Caco-2 (cell line): ENCODE data around the gene PRPF31. TPM values are rescaled to one million over a fixed set of nuclear protein-coding genes. Genes with fewer than 3 reads are reported as not detected.

ENCODE experiments used
- BruUV-seq: library from RNA; stranded (reverse); fragments of 400-500 nt; replicated peaks from 2 replicates; lab custom pipeline; 2021; lab: Mats Ljungman, UMichigan
- CTCF ChIA-PET: fragments of 300-600 bp; sonication (Branson Sonifier 250); formaldehyde crosslinking; loops from one replicate; lab custom pipeline; 2022; ENCODE audit warnings: antibody characterized with exemption; lab: Charles Lee
- POLR2A ChIA-PET: fragments of 300-600 bp; sonication (Branson Sonifier 250); formaldehyde crosslinking; loops from one replicate; lab custom pipeline; 2022; ENCODE audit warnings: antibody characterized with exemption; lab: Charles Lee
- DNase-seq, 2 experiments: peaks; one replicate each; pipeline versions ENCODE4 v3.0.0 to v3.0.0-alpha.2; 2020 to 2022
- H3K27me3 ChIP-seq: replicated peaks from 2 replicates; pipeline ENCODE4 v1.6.0; 2011; ENCODE audit warnings: low read length; ENCODE audit not compliant: control insufficient read depth, insufficient read depth
- H3K36me3 ChIP-seq: 2 replicates; pipeline ENCODE4 v1.5.1; 2011; ENCODE audit warnings: low read length; ENCODE audit not compliant: control insufficient read depth, insufficient read depth
- H3K4me1 ChIP-seq: fragments of 250-450 bp; sonication (Bioruptor Pico); 2 replicates; pipeline ENCODE4 v1.5.1; 2020; ENCODE audit warnings: mild to moderate bottlenecking
- H3K4me3 ChIP-seq: 2 replicates; pipeline ENCODE4 v1.5.1; 2011; ENCODE audit warnings: low read depth, mild to moderate bottlenecking, control low read depth, low read length
- H3K9me3 ChIP-seq: fragments of 250-450 bp; sonication (Bioruptor Pico); 2 replicates; pipeline ENCODE4 v1.5.1; 2020; ENCODE audit warnings: mild to moderate bottlenecking, moderate library complexity
- H3K27ac Mint-ChIP-seq: one replicate; pipeline ENCODE4 v1.8.0; 2022; ENCODE audit warnings: mixed read lengths; ENCODE audit not compliant: unreplicated experiment
- H3K27me3 Mint-ChIP-seq: one replicate; pipeline ENCODE4 v1.8.0; 2022; ENCODE audit warnings: mixed read lengths; ENCODE audit not compliant: insufficient read depth, unreplicated experiment
- H3K36me3 Mint-ChIP-seq: one replicate; pipeline ENCODE4 v1.8.0; 2022; ENCODE audit warnings: mild to moderate bottlenecking, mixed read lengths; ENCODE audit not compliant: insufficient read depth, unreplicated experiment
- H3K4me1 Mint-ChIP-seq: one replicate; pipeline ENCODE4 v1.8.0; 2022; ENCODE audit warnings: low read depth, mixed read lengths; ENCODE audit not compliant: unreplicated experiment
- H3K4me3 Mint-ChIP-seq: one replicate; pipeline ENCODE4 v1.8.0; 2022; ENCODE audit warnings: mild to moderate bottlenecking, moderate library complexity, mixed read lengths; ENCODE audit not compliant: unreplicated experiment
- H3K9me3 Mint-ChIP-seq: one replicate; pipeline ENCODE4 v1.8.0; 2022; ENCODE audit warnings: mixed read lengths; ENCODE audit not compliant: unreplicated experiment
- CTCF ChIP-seq, 2 experiments: fragments of 200-600 bp in 1 of 2; IDR thresholded peaks; 1 replicate in 1 of 2; 2 replicates in 1 of 2; pipeline versions ENCODE4 v1.5.1 to v1.8.0; 2011 to 2022; ENCODE audit warnings: antibody characterized with exemption in 1 of 2, control low read depth in 1 of 2, inconsistent platforms in 1 of 2, low read depth in 1 of 2, low read length in 1 of 2, mild to moderate bottlenecking in 1 of 2, moderate library complexity in 1 of 2; ENCODE audit not compliant: insufficient read depth in 1 of 2, severe bottlenecking in 1 of 2, unreplicated experiment in 1 of 2
- intact Hi-C: fragments of 100-400 bp; cut with micrococcal nuclease; formaldehyde crosslinking; loops from one replicate; pipeline ENCODE4 v1.10.0; 2022; ENCODE audit not compliant: unreplicated experiment
- total RNA-seq: library from RNA; stranded (reverse); gene quantifications from 2 replicates; pipeline ENCODE4 v1.2.3, GENCODE V29; 2022

The PRPF31 gene
- total RNA-seq, 1 experiment from 2014 or later, result 99.0 TPM

DNA sequence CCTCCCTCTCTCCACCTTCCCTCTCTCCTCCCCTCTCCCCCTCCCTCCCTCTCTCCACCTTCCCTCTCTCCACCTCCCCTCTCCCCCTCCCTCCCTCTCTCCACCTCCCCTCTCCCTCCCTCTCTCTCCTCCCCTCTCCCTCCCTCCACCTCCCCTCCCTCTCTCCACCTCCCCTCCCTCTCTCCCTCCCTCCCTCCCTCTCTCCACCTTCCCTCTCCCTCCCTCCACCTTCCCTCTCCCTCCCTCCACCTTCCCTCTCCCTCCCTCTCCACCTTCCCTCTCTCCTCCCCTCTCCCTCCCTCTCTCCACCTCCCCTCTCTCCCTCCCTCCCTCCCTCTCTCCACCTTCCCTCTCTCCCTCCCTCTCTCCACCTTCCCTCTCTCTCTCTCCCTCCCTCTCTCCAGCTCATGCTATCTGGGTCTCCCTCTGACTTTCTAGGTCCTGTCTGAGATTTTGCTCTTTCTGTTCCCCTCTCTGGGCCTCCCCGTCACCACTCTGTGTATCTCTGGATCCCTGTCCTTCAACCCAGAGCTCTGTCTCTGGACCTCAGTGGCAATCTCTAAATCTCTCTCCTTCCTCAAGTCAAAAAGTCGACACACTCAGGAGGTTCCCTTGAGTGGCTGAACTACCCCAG is 18.5 kb downstream of the PRPF31 start:
- ChIA-PET POLR2A (no interaction called here), CTCF (no interaction called here)
- DNase-seq, result no peak
- Mint-ChIP-seq H3K4me3 (no peak overlapping the region), H3K36me3 (peaks cover 40% of the 10 kb centered on the region), H3K27me3 (no peaks in the 10 kb centered on the region), H3K4me1 (peaks cover 14% of the 10 kb centered on the region), H3K27ac (no peak overlapping the region), H3K9me3 (no peaks in the 10 kb centered on the region)
- H3K4me3 ChIP-seq, result no peak overlapping the region
- H3K27me3 ChIP-seq, result no peaks in the 10 kb centered on the region
- intact Hi-C loops, result no loop called here
- no peak for TF ChIP-seq CTCF (IDR thresholded peaks at IDR 0.05; ENCODE audit: insufficient read depth in 1 of 2, low read depth in 1 of 2, low read length in 1 of 2, severe bottlenecking in 1 of 2, unreplicated experiment in 1 of 2)
- H3K4me1 ChIP-seq, result peaks cover 9% of the 10 kb centered on the region
- peaks cover 1% of the 10 kb centered on the region; the same call in 1 of the 2 replicates for H3K36me3 ChIP-seq
- no TSS peak for BruUV-seq
- no peaks in the 10 kb centered on the region for H3K9me3 ChIP-seq

GRCh38 chr19:54136086-54136863 is 20.7 kb downstream of the PRPF31 start:
- no peaks in the 10 kb centered on the region for H3K27me3 ChIP-seq
- Mint-ChIP-seq H3K27me3 (no peaks in the 10 kb centered on the region), H3K9me3 (no peaks in the 10 kb centered on the region), H3K27ac (peak overlapping the region; percentile 82), H3K36me3 (peaks cover 49% of the 10 kb centered on the region), H3K4me3 (peak overlapping the region; percentile 88), H3K4me1 (peaks cover 14% of the 10 kb centered on the region)
- H3K9me3 ChIP-seq, result no peaks in the 10 kb centered on the region
- CTCF ChIA-PET, result interaction anchor here (0.8 to 1.8 kb wide), 11 partner anchors 15 to 343 kb away, joined by 3 to 16 read pairs (median 6); partner anchors contain the start of genes LENG1, MBOAT7, PRKCG and PRPF31
- POLR2A ChIA-PET, result interaction anchor here (0.5 to 2.2 kb wide), 13 partner anchors 12 to 269 kb away, joined by 3 to 58 read pairs (median 7); partner anchors contain the start of genes LENG1, MBOAT7, MYADM and PRPF31
- peak overlapping the region; percentile 44 for H3K4me3 ChIP-seq
- TF ChIP-seq CTCF (IDR thresholded peaks at IDR 0.05; ENCODE audit: insufficient read depth in 1 of 2, low read depth in 1 of 2, low read length in 1 of 2, severe bottlenecking in 1 of 2, unreplicated experiment in 1 of 2), result no peak
- intact Hi-C loops, result loop anchor here (5.0 kb wide), 1 partner anchor 269 kb away; the partner anchor contains the start of gene MYADM
- TSS peak; percentile 95 for BruUV-seq
- peak in 1 of 2 experiments; percentile 56 for DNase-seq
- peaks cover 1% of the 10 kb centered on the region; the same call in 1 of the 2 replicates for H3K36me3 ChIP-seq
- H3K4me1 ChIP-seq, result peaks cover 9% of the 10 kb centered on the region
